GM12892 (cell line): ENCODE measurements around the gene RAB27A.

Experiments
- POLR2A ChIP-seq: IDR thresholded peaks from 2 replicates; pipeline ENCODE4 v1.6.1; 2011; ENCODE audit warnings: low read depth, low read length, control low read depth
- POLR2AphosphoS5 ChIP-seq: IDR thresholded peaks from 2 replicates; pipeline ENCODE4 v1.6.1; 2011; ENCODE audit warnings: low read depth, low read length, control low read depth

DNA sequence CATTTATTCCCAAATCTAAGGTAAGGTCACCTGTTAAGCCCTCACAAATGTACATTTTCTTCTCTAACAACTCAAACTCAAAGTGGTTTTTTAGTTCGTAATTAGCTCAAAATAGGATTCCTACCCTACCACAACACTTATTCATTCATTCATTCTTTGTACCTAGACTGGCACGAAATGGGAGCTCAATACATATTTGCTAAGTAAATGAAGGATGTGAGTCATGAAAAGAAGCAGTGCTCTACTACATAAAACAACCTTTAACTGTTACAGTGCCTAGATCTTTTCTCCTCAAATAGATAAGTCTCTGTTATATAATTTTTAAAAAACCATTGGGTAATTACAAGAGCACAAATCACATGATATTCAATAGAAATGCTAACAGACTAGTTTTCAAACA is 105.9 kb downstream of the RAB27A start:
- TF ChIP-seq POLR2A (no peak), POLR2AphosphoS5 (no peak)
